Amygdala (tissue), 56 donors: ENCODE data around the gene RNASEH2A.
"Not testable (repeated sequence)": the region's sequence is repeated elsewhere in the genome, so short reads cannot be mapped to it uniquely, and the experiment has no call there.

Source experiments
- DNase-seq, 56 donors: peaks; one replicate each; lab custom pipeline; 2025; lab: John Stamatoyannopoulos, UW

RNASEH2A gene

DNA sequence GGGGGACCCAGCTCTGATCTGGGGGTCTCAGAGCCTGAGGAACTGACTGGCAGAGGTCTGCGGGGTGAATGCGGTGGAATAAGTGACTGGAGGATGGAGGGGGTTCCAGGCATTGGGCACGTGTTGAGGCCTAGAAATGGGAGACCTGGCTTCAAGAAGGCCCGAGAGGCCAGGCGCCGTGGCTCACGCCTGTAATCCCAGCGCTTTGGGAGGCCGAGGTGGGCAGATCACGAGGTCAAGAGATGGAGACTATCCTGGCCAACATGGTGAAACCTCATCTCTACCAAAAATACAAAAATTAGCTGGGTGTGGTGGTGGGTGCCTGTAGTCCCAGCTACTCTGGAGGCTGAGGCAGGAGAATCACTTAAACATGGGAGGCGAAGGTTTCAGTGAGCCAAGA, 11.4 kb downstream of the RNASEH2A start:
- DNase-seq: not testable (repeated sequence)

DNA sequence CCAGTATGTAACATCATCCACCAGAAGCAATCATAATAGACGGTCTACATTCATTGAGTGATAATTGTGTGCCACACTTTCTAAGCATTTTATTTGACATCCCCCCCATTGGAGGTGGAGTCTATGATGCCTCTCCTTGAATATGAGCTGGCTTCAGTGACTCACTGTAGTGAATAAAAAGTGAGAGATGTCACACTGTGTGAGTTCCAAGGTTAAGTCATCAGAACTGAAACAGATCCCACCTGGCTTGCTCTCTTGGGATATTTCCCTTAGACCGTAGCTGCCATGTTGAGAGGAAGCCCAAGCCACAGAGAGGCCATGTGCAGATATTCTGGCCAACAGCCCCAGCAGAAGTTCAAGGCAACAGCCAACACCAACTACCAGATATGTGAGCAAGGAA, 15.4 kb downstream of the RNASEH2A start:
- no peak for DNase-seq

DNA sequence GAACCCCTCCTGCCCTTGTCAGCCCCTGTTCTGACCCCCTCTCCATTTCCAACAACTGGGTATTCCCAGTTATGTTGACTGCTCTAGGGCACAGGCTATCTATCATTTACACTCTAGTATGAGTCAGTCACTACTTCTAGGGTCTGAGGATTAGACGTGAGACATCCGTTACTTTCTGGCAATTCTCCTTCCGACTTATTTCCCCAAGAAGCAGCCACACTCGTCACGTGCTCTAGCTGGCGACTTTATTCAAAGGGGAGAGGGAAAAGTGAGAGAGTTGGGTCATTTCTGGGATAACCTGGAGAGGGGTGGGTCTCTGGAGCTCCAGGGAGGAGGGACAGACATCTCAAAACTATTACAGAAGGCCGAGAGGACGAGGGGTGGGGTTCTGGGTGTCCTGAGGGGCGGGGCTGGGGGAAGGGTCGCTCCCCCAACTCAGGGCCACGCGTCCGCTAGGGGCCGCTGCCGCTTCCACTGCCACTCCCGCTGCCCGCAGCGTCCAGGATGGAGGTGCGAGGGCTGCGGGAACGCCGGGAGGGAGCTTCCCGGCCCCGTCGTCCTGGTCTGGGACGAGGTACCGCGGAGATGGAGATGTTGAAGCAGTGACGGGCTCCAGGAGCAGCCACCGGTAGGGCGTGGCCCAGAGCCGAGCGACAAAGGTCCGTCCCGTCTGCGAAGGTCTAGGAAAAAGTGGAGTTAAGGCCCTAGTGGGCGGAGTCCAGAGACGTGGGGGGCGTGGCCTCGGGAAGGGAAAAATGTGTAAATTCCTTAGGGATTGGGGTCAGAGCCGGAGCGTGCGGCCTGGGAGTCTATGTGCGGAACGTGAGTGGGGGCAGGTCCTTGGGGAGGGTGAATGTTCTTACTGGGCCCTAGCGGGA, 19.1 kb downstream of the RNASEH2A start:
- no peak for DNase-seq

DNA sequence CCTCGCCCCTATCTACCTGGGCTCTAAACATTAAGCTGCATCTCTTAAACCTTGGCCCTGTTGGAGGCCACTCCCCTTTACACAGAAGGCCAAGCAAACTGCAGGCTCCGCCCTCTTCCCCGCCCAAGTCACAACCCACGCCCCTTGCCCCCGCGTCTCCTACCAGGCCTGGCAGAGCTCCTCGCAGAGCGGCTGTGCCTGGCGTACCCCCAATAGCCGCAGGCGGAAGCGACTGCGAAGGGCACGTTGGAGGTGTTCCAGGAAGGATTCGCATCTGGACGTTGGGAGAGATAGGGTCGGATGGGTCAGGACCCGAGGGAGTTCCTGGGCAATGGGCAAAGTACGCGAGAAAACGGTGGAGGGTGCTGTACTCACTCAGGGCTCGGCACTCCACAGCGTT, 22.1 kb downstream of the RNASEH2A start:
- DNase-seq: no peak

DNA sequence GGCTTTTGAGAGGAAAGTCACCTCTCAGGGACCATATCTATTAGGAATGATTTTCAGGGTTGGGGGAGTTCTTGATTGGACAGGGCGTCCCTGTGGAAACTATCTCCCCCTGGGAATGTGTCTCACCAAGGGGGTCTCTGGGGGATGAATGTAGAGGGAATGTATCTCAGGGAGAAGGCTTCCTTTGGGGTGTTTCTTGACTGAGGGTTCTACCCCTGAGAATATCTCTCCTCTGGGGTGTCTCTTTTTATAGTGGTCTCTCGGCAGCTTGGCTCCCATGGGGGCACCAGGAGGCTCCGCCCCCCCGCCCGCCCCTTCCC, 27.0 kb downstream of the RNASEH2A start:
- DNase-seq: peak in 1 of 56 donors; percentile 4

DNA sequence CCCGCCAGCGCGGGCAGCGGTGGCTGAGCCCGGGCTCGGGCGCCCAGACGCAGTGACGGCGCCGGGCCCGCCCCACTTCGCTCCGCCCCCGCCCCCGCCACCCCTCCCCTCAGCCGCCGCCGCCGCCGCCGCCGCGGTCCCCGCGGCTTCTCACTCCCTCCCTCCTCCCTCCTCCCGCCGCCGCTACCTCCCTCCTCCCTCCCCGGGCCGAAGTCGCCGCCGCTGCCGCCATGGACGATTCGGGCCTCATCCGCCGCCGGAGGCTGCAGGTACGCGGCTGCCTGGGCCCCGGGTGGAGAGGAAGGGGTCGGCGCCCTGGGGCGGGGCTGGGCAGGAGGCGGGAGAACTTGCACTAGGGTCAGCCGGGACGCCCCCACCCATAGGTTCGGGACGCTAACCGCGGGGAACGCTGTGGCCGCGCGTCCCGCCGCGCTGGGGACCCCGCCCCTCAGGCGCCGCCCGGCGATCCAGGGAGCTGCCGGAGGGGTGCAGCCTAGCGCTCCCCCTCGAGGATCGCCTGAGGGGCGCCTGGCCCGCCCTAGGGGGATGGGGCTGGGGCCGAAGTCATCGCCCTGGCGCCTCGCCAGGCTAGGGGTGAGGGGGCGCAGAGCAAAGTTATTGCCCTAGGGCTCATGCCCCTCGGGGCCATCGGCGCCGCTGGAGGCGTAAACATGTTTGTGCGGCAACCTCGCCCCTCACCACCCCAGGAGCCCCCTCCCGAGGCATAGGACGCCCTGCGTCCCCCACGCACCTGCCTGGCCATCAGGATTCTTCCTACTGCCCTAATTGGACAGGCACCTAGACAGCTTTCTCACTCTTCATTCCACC, 27.6 kb downstream of the RNASEH2A start:
- peak in 14 of 56 donors; percentile 6 to 36 (median 22) for DNase-seq

DNA sequence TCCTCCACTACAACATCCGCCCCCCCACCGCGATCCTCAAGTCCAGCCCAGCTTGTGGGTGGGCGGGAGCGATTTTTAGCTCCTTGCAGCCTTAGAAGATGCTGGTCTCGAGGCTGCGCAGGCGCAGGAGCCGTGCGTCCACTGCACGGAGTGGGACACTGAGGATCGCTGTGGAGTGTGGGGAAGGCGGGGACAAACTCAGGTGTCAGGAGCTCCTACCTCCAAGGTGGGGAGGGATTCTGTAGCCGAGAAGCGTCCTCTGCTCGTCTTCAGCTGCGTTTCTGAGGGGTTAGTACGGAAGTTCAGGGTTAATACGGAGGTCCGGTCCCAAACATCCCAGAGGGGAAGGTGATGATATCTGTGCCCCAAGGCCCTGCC, 28.2 kb downstream of the RNASEH2A start, which contains the start of gene RTBDN:
TSS of gene RTBDN (minus strand) at position 14 of the 378 bp plus-strand sequence. CDS start 4,600 bp downstream, outside the sequence.
- DNase-seq: peak in 26 of 56 donors; percentile 7 to 70 (median 42)

DNA sequence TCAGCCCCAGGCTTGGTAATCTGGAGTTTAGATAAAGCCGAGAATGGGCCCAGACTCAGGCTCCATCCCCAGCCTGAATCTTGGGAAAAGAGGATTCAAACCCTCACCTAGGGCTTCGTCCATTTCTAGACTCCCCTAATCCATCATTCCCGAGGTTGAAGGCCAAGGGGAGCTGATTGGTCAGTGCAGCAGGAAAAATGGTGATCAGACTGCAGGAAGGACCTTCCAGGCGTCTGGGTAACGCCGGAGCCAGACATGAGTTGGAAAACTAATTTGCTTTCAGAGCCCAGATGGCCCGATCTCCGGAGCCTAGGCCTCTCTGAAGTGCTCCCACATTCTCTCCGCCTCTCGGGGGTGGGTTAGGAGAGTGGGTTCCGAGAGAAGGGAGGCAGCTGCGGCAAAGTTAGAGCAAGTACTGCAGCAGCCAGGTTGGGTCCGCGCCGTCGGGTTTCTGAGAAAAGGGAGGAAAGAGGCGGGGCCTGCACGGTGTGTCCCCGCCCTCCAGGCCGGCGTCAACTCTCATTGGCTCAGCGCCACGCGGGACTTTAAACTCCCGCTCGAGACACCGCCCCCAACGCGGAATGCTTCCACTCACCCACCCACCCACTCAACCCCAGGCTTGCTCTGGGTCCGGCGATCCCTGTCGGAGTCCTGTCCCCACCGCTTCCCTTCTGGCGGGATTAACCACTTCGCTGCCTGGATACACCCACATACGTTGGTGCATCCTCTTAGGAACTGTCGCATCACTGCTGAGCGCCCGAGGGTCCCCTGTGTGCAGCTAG, 28.8 kb downstream of the RNASEH2A start:
- peak in 21 of 56 donors; percentile 8 to 52 (median 42) for DNase-seq

DNA sequence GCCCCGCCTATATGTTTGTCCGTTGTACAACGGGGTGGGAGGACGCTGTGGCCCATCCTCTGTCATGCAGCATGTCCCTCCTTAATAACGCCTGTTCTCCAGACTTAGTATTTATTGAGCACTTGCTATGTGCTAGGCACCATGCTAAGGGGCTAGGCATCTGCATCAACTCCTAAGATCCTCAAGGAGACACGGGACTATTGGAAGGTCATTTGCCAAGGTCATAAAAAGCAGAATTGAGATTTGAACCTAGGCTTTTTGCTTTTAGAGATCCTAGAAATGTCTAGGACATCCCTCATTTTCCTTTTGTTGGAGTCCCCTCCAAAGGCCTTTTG, 30.1 kb downstream of the RNASEH2A start:
- no peak for DNase-seq

DNA sequence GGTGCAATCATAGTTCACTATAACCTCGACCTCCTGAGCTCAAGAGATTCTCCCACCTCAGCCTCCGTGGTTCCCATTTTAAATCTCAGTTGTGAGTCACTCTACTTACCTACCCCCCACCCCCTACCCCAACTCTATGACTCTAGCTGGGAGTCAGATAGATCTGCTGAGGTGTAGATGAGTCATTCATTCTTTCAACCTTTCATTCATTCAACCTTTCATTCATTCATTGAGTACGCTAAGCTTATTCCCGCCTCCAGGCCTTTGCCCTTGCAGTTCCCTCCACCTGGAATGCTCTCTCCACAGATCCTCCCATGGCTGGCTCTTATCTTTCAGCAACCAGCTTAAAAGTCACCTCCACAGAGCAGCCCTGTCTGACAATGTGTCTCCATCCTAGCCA, 30.8 kb downstream of the RNASEH2A start:
- DNase-seq: no peak

DNA sequence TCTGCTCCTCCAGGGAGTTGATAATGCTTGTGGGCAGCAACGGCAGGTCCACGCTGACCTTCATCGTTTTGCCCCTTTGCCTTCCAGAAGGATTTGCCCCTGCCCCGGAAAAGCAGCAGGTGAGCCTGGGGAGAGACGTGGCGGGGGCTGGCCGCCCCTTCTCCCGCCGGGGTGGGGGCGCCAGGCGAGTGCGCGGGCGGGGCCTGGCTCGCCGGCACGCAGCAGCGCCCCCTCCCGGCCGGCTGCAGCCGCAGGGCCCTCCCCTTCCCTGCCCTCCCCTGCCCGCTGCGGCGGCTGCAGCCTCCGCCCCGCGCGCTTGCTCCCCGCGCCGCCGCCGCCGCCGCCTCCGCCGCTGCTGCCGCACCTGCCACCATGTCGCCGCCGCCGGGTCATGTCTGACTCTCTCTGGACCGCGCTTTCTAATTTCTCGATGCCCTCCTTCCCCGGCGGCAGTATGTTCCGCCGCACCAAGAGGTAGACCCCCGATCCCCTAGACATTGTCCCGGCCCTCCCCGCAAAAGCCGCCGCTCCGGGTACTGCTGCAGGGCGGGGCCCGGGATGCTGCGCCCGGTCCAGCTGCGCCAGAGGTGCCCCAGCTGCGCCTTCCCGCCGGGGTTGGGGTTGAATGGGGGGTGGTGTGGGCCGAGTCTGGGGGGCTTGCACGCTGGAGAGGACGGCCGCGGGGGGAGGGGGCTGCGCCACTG, 31.9 kb downstream of the RNASEH2A start, which contains the start of gene MAST1:
TSS of gene MAST1 (plus strand) at position 334 of the 704 bp plus-strand sequence. CDS start at position 392, 58 bp downstream.
- DNase-seq: peak in 20 of 56 donors; percentile 5 to 67 (median 32)

DNA sequence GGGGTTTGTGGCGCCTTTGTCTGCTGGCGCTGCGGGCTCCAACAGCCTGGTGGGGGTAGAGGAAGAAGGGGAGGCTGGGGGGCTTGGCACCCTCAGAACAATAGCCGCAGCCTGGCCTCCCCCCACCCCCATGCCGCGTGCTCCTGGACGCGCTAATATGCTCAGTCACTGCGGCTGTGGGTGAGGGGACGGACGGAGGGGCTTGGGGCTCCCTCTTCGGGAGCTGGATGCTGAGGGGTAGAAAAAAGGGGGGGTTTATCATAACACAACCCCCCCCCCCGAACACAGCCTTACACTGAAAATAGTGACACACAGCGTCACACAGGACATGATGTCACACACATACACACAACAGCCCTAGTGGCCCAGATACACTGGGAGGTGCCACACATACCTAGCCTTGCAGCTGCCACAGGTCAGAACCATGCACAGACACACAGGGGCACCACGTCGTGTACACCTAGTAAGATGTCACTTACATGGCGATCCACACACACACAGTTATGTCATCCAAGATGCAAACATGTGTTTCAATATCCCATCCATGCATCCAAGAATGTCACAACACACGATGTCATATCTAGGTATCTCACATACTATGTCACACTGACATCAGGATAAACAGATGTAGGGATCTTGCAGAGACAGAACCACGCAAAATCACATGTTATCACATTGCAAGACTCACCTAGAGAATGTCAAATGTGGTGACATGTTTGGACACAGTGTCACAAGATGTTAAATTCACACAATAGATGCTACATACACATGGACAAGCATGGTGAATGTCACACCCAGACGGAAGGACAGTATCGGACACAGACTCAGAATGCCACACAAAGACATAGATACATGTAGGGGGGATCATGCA, 32.7 kb downstream of the RNASEH2A start:
- peak in 2 of 56 donors; percentile 8 to 9 for DNase-seq

DNA sequence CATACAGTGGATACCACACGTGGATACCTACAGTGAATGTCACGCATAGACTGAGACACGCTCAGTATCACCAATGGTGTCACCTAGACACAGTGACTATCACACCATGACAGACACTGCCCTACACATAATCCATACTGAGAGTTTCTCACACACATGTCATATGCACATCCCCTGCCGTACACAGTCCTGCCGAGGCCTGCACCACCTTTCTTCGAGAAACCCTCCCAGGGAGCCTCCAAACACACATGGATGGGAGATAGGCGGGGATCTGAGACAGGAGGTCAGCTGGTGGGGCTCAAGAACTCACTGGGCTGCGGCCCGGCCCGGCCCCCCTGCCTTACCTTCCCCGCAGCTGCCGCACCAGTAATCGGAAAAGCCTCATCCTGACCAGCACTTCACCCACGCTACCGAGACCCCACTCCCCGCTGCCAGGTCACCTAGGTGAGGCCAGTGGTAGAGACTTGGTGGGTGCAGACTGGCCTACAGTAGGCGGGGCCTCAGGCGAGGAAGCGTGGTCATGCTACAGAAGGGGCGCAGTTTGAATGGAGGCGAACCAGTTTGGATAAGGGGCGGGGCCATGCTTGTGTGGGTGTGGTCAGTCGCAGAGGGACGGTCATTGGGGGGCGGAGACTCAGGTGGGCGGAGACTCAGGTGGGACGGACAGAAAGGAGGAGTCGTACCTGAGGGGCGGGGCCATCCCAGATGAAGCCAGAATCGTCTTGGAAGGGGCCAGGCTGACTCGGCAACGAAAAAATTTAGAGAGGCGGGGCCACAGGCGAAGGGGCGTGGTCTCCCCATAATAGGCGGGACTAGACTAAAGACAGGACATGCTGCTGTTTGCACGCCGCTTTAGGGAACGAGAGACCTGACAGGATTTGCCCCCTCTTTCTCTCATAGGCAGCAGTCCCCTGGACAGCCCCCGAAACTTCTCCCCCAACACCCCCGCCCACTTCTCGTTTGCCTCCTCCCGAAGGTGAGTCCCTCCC, 34.0 kb downstream of the RNASEH2A start:
- DNase-seq: peak in 32 of 56 donors; percentile 13 to 82 (median 37)

DNA sequence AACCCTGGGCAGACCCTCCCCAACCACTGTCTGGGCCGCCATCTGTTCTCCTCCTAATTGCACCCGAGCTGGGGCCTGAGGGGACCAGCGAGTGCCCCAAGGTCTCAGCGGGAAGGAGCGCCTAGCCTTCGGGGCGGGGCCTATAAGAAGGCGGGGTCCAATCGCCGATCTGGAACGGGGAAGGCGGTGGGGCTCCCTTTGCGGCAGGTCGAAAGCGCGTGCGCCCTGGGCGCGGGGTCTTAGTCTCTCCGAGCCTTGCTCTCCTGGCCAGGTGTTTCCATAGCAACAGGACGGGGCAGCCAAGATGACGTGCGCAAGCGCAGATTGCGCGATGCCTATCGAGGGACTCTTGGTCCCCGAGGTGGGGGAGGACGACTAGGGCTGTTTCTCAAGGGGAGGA, 34.7 kb downstream of the RNASEH2A start:
- peak in 14 of 56 donors; percentile 5 to 52 (median 21) for DNase-seq

DNA sequence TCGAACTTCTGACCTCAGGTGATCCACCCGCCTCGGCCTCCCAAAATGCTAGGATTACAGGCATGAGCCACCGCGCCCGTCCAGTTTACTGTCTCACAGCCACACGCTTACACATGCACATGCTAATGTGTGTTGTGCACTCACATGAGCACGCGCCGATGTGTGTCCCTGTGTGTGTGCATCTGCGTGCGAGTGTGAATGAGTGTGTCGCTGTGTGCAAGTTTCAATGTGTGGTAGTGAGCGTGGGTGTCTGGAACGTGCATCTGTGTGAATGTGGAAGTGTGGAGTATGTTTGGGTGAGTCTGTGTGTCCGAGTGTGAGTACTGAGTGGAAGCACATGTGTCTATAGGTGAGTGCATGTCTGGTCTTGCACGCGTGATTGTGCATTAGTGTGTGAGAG, 36.1 kb downstream of the RNASEH2A start:
- DNase-seq: no peak

DNA sequence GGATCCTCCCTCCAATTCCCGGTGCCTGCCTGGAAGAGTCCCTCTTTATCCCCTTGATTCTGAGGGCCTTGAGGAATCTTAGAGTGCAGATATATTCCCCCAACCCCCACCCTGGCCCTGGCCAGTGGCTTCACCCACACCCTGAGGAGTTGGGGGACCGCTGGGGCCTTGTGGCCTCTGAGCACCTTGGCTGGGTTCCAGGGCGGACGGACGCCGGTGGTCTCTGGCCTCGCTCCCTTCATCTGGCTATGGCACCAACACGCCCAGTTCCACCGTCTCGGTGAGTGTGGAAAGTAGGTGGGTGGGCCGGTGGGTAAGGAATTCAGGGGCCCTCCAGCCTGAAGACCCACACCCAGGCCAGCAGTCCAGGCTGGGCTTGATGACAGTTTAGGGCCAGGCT, 36.9 kb downstream of the RNASEH2A start:
- no peak for DNase-seq

DNA sequence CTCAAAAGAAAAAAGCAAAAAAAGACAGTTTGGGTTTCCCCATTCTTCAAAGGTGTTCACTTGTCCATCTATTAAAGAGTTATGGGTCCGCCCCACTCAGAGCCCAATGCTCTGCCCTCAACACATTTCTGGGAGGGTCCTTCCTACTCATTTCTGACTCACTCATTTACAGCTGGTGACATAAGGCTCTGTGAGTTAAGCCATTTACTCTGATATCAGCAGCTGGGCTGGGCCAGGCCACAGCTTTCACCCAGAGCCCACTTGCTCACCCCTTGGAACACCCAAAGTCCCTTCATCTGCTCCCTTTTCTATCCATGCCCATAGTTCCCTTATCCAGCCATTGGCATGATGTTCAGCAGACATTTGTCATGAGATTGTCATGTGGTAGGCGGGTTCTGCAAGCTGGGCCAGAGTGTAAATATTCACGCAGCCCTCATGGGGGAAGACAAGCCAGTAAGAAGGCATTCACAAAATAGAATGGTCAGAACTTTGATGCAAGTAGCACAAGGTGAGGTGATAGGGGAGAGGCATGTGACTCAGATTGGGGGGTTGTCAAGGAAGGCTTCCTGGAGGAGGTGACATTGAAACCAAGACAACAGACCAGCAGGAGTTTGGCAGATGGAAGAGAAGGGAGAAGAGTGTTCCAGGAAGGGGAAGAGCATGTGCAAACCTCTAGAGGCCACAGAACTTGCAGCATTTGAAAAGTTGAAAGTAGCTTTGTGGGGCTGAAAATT, 37.8 kb downstream of the RNASEH2A start:
- no peak for DNase-seq
